Measurements from ENCODE around the gene PKMYT1. TPM values are rescaled to one million over a fixed set of nuclear protein-coding genes. Genes with fewer than 3 reads are reported as not detected.

The PKMYT1 gene
- total RNA-seq, 2 experiments from 2014 or later = 0.47 to 0.60 TPM

- Mint-ChIP-seq H3K27me3 (peaks cover 10% of the 10 kb centered on the region), H3K36me3 (ENCODE audit: low read depth) (peaks cover 8% of the 10 kb centered on the region), H3K4me1 (ENCODE audit: low read depth) (no peaks in the 10 kb centered on the region), H3K4me3 (no peak overlapping the region), H3K9me3 (no peaks in the 10 kb centered on the region), H3K27ac (no peak overlapping the region)
- ChIA-PET CTCF (no interaction called here), POLR2A (no interaction called here)
- DNase-seq = peak in 1 of 14 experiments; percentile 17
- Histone ChIP-seq H3K4me1 (ENCODE audit: insufficient read depth, low read length) (peaks cover 6% of the 10 kb centered on the region), H3K27ac (ENCODE audit: low read depth in 1 of 2, low read length in 2 of 2) (no peak overlapping the region), H3K9me3 (ENCODE audit: control insufficient read depth in 1 of 2, insufficient read depth in 1 of 2, low read length in 2 of 2) (peaks cover 0 to 8% of the 10 kb centered on the region in 2 experiments), H3K27me3 (ENCODE audit: control insufficient read depth in 1 of 2, insufficient read depth in 2 of 2, low read length in 2 of 2) (peaks cover 15 to 20% of the 10 kb centered on the region in 2 experiments), H3K4me3 (ENCODE audit: low read length) (no peak overlapping the region), H3K36me3 (ENCODE audit: insufficient read depth, low read length) (no peaks in the 10 kb centered on the region)
- TF ChIP-seq, protein P1, sequence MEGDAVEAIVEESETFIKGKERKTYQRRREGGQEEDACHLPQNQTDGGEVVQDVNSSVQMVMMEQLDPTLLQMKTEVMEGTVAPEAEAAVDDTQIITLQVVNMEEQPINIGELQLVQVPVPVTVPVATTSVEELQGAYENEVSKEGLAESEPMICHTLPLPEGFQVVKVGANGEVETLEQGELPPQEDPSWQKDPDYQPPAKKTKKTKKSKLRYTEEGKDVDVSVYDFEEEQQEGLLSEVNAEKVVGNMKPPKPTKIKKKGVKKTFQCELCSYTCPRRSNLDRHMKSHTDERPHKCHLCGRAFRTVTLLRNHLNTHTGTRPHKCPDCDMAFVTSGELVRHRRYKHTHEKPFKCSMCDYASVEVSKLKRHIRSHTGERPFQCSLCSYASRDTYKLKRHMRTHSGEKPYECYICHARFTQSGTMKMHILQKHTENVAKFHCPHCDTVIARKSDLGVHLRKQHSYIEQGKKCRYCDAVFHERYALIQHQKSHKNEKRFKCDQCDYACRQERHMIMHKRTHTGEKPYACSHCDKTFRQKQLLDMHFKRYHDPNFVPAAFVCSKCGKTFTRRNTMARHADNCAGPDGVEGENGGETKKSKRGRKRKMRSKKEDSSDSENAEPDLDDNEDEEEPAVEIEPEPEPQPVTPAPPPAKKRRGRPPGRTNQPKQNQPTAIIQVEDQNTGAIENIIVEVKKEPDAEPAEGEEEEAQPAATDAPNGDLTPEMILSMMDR (IDR thresholded peaks at IDR 0.05) = no peak
- intact Hi-C loops (cut with DNase I, micrococcal nuclease) = no loop called here
- no peak for ATAC-seq (ENCODE audit: poor library complexity)
Observed at GRCh38 chr16:2953706-2954627, 26.3 kb downstream of the PKMYT1 start.

DNA sequence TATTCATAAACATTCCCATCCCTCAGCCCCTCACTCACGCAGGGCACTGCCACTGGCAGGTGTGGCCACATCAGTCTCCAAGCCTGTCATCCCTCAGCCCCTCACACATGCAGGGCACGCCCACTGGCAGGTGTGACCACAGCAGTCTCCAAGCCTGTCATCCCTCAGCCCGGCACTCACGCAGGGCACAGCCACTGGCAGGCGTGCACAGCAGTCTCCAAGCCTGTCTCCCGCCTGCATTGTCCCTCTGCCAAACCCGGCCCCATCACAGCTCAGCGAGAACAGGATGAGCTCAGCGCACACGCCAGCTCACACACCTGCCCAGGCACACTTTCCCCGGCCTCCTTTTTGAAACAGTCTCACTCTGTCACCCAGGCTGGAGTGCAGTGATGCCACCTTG is 27.6 kb downstream of the PKMYT1 start:
- POLR2A ChIA-PET = no interaction called here
- H3K27me3 Mint-ChIP-seq = peaks cover 10% of the 10 kb centered on the region
- ATAC-seq (ENCODE audit: poor library complexity) (no peak), DNase-seq (peak in 1 of 14 experiments; percentile 19)
- no peaks in the 10 kb centered on the region for H3K4me1 Mint-ChIP-seq (ENCODE audit: low read depth)
- Histone ChIP-seq H3K4me1 (ENCODE audit: insufficient read depth, low read length) (peaks cover 6% of the 10 kb centered on the region), H3K4me3 (ENCODE audit: low read length) (no peak overlapping the region), H3K27ac (ENCODE audit: low read depth in 1 of 2, low read length in 2 of 2) (no peak overlapping the region), H3K36me3 (ENCODE audit: insufficient read depth, low read length) (no peaks in the 10 kb centered on the region), H3K9me3 (ENCODE audit: control insufficient read depth in 1 of 2, insufficient read depth in 1 of 2, low read length in 2 of 2) (peaks cover 0 to 10% of the 10 kb centered on the region in 2 experiments), H3K27me3 (ENCODE audit: control insufficient read depth in 1 of 2, insufficient read depth in 2 of 2, low read length in 2 of 2) (peaks cover 15 to 20% of the 10 kb centered on the region in 2 experiments)
- intact Hi-C loops (cut with DNase I, micrococcal nuclease) = no loop called here
- CTCF ChIA-PET = no interaction called here
- H3K9me3 Mint-ChIP-seq = no peaks in the 10 kb centered on the region
- H3K36me3 Mint-ChIP-seq (ENCODE audit: low read depth) = peaks cover 8% of the 10 kb centered on the region
- no peak overlapping the region for H3K27ac Mint-ChIP-seq
- TF ChIP-seq, protein P1 (IDR thresholded peaks at IDR 0.05) = no peak
- no peak overlapping the region for H3K4me3 Mint-ChIP-seq

DNA sequence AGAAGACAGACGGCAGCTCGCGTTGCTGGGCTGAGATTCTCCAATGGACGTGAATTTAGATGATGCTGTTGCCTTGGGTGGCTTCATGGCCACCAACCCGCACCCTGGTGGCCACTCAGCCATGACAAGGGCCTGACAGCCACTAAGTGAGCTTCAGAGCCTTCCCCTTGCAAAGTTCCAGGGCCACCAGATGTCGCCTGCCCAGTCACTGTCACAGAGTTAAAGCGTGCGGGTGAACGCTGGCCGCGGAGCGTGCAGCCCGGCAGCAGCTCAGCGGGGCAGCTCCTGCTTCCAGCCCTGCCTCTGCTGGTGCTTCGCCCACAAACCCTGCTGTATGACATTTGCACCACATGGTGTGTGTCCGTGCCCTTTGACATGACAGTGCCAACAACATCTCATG is 29.5 kb downstream of the PKMYT1 start:
- no peaks in the 10 kb centered on the region for H3K4me1 Mint-ChIP-seq (ENCODE audit: low read depth)
- H3K27ac Mint-ChIP-seq = no peak overlapping the region
- ATAC-seq (ENCODE audit: poor library complexity) (no peak), DNase-seq (no peak)
- TF ChIP-seq, protein P1 (IDR thresholded peaks at IDR 0.05) = no peak
- Histone ChIP-seq H3K27me3 (ENCODE audit: control insufficient read depth in 1 of 2, insufficient read depth in 2 of 2, low read length in 2 of 2) (peaks cover 4 to 5% of the 10 kb centered on the region in 2 experiments), H3K27ac (ENCODE audit: low read depth in 1 of 2, low read length in 2 of 2) (no peak overlapping the region), H3K4me3 (ENCODE audit: low read length) (no peak overlapping the region), H3K9me3 (ENCODE audit: control insufficient read depth in 1 of 2, insufficient read depth in 1 of 2, low read length in 2 of 2) (peaks cover 0 to 3% of the 10 kb centered on the region in 2 experiments), H3K36me3 (ENCODE audit: insufficient read depth, low read length) (no peaks in the 10 kb centered on the region), H3K4me1 (ENCODE audit: insufficient read depth, low read length) (peaks cover under 1% of the 10 kb centered on the region)
- ChIA-PET POLR2A (no interaction called here), CTCF (no interaction called here)
- H3K4me3 Mint-ChIP-seq = no peak overlapping the region
- H3K36me3 Mint-ChIP-seq (ENCODE audit: low read depth) = peaks cover 16% of the 10 kb centered on the region
- H3K9me3 Mint-ChIP-seq = no peaks in the 10 kb centered on the region
- intact Hi-C loops (cut with DNase I, micrococcal nuclease) = no loop called here
- no peaks in the 10 kb centered on the region for H3K27me3 Mint-ChIP-seq
